Endodermal cell (in vitro differentiated cells): ENCODE results near the gene TRIO. TPM values are rescaled to one million over a fixed set of nuclear protein-coding genes. Genes with fewer than 3 reads are reported as not detected.
"Not testable (repeated sequence)": the region's sequence is repeated elsewhere in the genome, so short reads cannot be mapped to it uniquely, and the experiment has no call there.

Source experiments
- DNase-seq: peaks from one replicate; pipeline ENCODE4 v3.0.0-alpha.2; 2017
- H3K27ac ChIP-seq: 2 replicates; pipeline ENCODE4 v1.5.1; 2013; ENCODE audit warnings: mild to moderate bottlenecking, low read depth, low read length, moderate library complexity
- H3K27me3 ChIP-seq: 2 replicates; pipeline ENCODE4 v1.6.1; 2013; ENCODE audit warnings: mild to moderate bottlenecking, low read length, moderate library complexity; ENCODE audit not compliant: insufficient read depth, control insufficient read depth, poor library complexity, severe bottlenecking
- H3K36me3 ChIP-seq: 2 replicates; pipeline ENCODE4 v1.7.0; 2013; ENCODE audit warnings: mild to moderate bottlenecking, low read length, moderate library complexity; ENCODE audit not compliant: control insufficient read depth, insufficient read depth
- H3K4me1 ChIP-seq: one replicate; pipeline ENCODE4 v1.7.0; 2013; ENCODE audit warnings: low read length; ENCODE audit not compliant: control insufficient read depth, insufficient read depth
- H3K4me3 ChIP-seq: 2 replicates; pipeline ENCODE4 v1.5.1; 2013; ENCODE audit warnings: mild to moderate bottlenecking, low read length, moderate library complexity
- H3K9ac ChIP-seq: 2 replicates; pipeline ENCODE4 v1.6.1; 2013; ENCODE audit warnings: mild to moderate bottlenecking, low read length, moderate library complexity; ENCODE audit not compliant: poor library complexity, severe bottlenecking; ENCODE audit errors: extremely low read depth
- H3K9me3 ChIP-seq: 2 replicates; pipeline ENCODE4 v1.6.1; 2013; ENCODE audit warnings: mild to moderate bottlenecking, low read length, moderate library complexity; ENCODE audit not compliant: control insufficient read depth
- H3K27ac Mint-ChIP-seq: 2 replicates; pipeline ENCODE4 v1.8.0; 2020; ENCODE audit warnings: mixed read lengths
- H3K27me3 Mint-ChIP-seq: 2 replicates; pipeline ENCODE4 v1.8.0; 2021; ENCODE audit warnings: mild to moderate bottlenecking, mixed read lengths; ENCODE audit not compliant: insufficient read depth
- H3K36me3 Mint-ChIP-seq: 2 replicates; pipeline ENCODE4 v1.8.0; 2020; ENCODE audit warnings: low read depth, mixed read lengths
- H3K4me1 Mint-ChIP-seq: 2 replicates; pipeline ENCODE4 v1.8.0; 2020; ENCODE audit warnings: mixed read lengths
- H3K4me3 Mint-ChIP-seq: 2 replicates; pipeline ENCODE4 v1.8.0; 2020; ENCODE audit warnings: mild to moderate bottlenecking, moderate library complexity, mixed read lengths
- H3K9me3 Mint-ChIP-seq: 2 replicates; pipeline ENCODE4 v1.8.0; 2020; ENCODE audit warnings: mild to moderate bottlenecking, mixed read lengths
- CTCF ChIP-seq: fragments of 200-600 bp; sonication (generic); conservative IDR thresholded peaks from 2 replicates; pipeline ENCODE4 v1.5.0; 2021; ENCODE audit warnings: antibody characterized with exemption, mild to moderate bottlenecking
- WGBS, 2 experiments: methylation state at CpG; one replicate each; pipeline versions ENCODE4 v1.1.5 to v1.1.7; 2013; ENCODE audit warnings: missing lambda C conversion rate in 2 of 2, mixed read lengths in 1 of 2; ENCODE audit not compliant: insufficient coverage in 1 of 2, insufficient read length in 1 of 2; 5-methylcytosine and 5-hydroxymethylcytosine counted together
- long read RNA-seq, 4 experiments: library from polyadenylated mRNA in 2 of 4; library from RNA in 1 of 4; library from capped mRNA in 1 of 4; stranded (forward) in 3 of 4; unstranded in 1 of 4; transcript quantifications; one replicate each; pipeline ENCODE4 v2.0.0, GENCODE V29; 2020 to 2021; ENCODE audit warnings: inconsistent platforms in 1 of 4
- polyA plus RNA-seq, 2 experiments: library from polyadenylated mRNA; stranded (reverse); fragments of 50-300 nt; gene quantifications; one replicate each; pipeline ENCODE4 v1.2.3, GENCODE V29; 2013
- total RNA-seq, 2 donors: library from RNA; stranded (reverse); fragmentation: NEBNext Ultra II Directional in 1 of 2; extraction: Animal tissue kit (Norgen Biotek cat#: 25700) in 1 of 2; gene quantifications; 2 replicates in 1 of 2; 3 replicates in 1 of 2; pipeline ENCODE4 v1.2.1, GENCODE V29; 2021

TRIO gene
- 100 to 1,000 TPM in 1 of 2 donors, 10 to 100 TPM in 1; 88.3 to 109 TPM for total RNA-seq
- polyA plus RNA-seq (2013, experiment 1 of 2), result 56.6 TPM
- polyA plus RNA-seq (2013, experiment 2 of 2), result 54.0 TPM
- long read RNA-seq, experiment 1, partial matches to known transcripts, result 8 of 9 reads
- long read RNA-seq, experiment 1, other reads (novel, unspliced or antisense), result 1 of 9 reads
- long read RNA-seq, experiment 2, partial matches to known transcripts, result 4 of 19 reads
- long read RNA-seq, experiment 2, other reads (novel, unspliced or antisense), result 15 of 19 reads
- long read RNA-seq, experiment 3, partial matches to known transcripts, result 4 of 8 reads
- long read RNA-seq, experiment 3, other reads (novel, unspliced or antisense), result 4 of 8 reads
- long read RNA-seq, experiment 4, partial matches to known transcripts, result 0 of 2 reads
- long read RNA-seq, experiment 4, other reads (novel, unspliced or antisense), result 2 of 2 reads

- 0% methylated on average over 2 to 79 of the region's 79 CpGs for WGBS, 2 experiments
- H3K36me3 Mint-ChIP-seq, result no peaks in the 10 kb centered on the region
- peak within 1 kb of the TSS; percentile 77 for H3K27ac ChIP-seq
Observed at GRCh38 chr5:14142827-14143545, at the start of gene TRIO. Gene TRIO (plus strand): TSS chr5:14143342. CDS start chr5:14143726, 384 bp downstream.

GRCh38 chr5:14097380-14097779 is 45.8 kb upstream of the TRIO start:
- H3K4me3 ChIP-seq, H3K27me3 Mint-ChIP-seq, H3K27me3 ChIP-seq, H3K36me3 Mint-ChIP-seq, H3K4me3 Mint-ChIP-seq, H3K27ac ChIP-seq, H3K4me1 Mint-ChIP-seq, H3K9ac ChIP-seq, H3K9me3 Mint-ChIP-seq, H3K9me3 ChIP-seq, H3K4me1 ChIP-seq, H3K36me3 ChIP-seq, H3K27ac Mint-ChIP-seq, DNase-seq: not testable (repeated sequence)
- WGBS, 2 experiments, result 82 to 96% methylated on average over 2 of the region's 2 CpGs

More at GRCh38 chr5:14142827-14143545, at the start of gene TRIO:
- H3K9me3 Mint-ChIP-seq, result no peaks in the 10 kb centered on the region
- H3K27me3 Mint-ChIP-seq, result peaks cover 45% of the 10 kb centered on the region
- peak within 1 kb of the TSS; percentile 83 for H3K4me3 Mint-ChIP-seq
- H3K4me1 ChIP-seq, result peaks cover 3% of the 10 kb centered on the region
- peak; percentile 79 for TF ChIP-seq CTCF
- H3K27me3 ChIP-seq, result peaks cover 43% of the 10 kb centered on the region
- peak; percentile 98 for DNase-seq
- H3K4me3 ChIP-seq, result peak within 1 kb of the TSS; percentile 88
- H3K4me1 Mint-ChIP-seq, result peaks cover 26% of the 10 kb centered on the region
- H3K36me3 ChIP-seq, result no peaks in the 10 kb centered on the region
- peak within 1 kb of the TSS; percentile 55 for H3K9ac ChIP-seq
- H3K27ac Mint-ChIP-seq, result peak within 1 kb of the TSS; percentile 87
- H3K9me3 ChIP-seq, result no peaks in the 10 kb centered on the region

GRCh38 chr5:14097998-14098471 is 45.1 kb upstream of the TRIO start:
- Mint-ChIP-seq H3K27me3 (peaks cover 2% of the 10 kb centered on the region), H3K4me1 (peaks cover 2% of the 10 kb centered on the region), H3K4me3 (no peak overlapping the region), H3K36me3 (no peaks in the 10 kb centered on the region), H3K27ac (no peak overlapping the region), H3K9me3 (peaks cover 5% of the 10 kb centered on the region)
- Histone ChIP-seq H3K27ac (no peak overlapping the region), H3K36me3 (no peaks in the 10 kb centered on the region), H3K9ac (no peak overlapping the region), H3K4me1 (no peaks in the 10 kb centered on the region), H3K9me3 (no peaks in the 10 kb centered on the region), H3K27me3 (no peaks in the 10 kb centered on the region), H3K4me3 (no peak overlapping the region)
- WGBS, 2 experiments, result 88% methylated on average over 1 of the region's 1 CpG; no CpG with 5 or more reads in 1 of the 2 experiments
- TF ChIP-seq CTCF, result no peak
- no peak for DNase-seq
